Measurements from ENCODE around the gene IDH3A. TPM values are rescaled to one million over a fixed set of nuclear protein-coding genes. Genes with fewer than 3 reads are reported as not detected.

The IDH3A gene
- total and polyA plus RNA-seq, 12 donors = 110 to 509 (median 450) TPM

DNA sequence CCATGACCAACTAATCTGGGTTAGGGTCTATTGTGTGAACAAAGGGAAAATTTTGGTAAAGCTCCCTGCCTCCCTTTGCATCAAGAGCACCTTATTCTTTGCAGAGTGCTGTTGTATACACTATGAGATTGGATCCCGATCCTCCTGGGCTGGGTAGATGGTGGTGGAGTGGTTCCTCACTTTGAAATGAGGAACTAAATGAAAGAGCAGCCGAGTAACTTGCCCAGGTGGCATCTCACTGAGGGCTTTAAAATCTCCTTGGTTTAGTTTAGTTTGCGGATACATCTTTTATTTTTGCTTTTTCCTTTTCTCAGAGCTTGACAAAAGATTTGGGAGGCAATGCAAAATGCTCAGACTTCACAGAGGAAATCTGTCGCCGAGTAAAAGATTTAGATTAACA is 19.4 kb downstream of the IDH3A start:
- Histone ChIP-seq H3K9me3 (no peaks in the 10 kb centered on the region), H3K27ac (no peak overlapping the region), H3K36me3 (peaks cover 0 to 99% (median 84%) of the 10 kb centered on the region in 9 donors), H3K4me3 (no peak overlapping the region), H3K27me3 (no peaks in the 10 kb centered on the region), H3K4me1 (peaks cover 0 to 22% (median 12%) of the 10 kb centered on the region in 9 donors)
- intact Hi-C loops (cut with DNase I) = no loop called here
- no peak for DNase-seq
- no peak for ATAC-seq
- TF ChIP-seq, protein P1, sequence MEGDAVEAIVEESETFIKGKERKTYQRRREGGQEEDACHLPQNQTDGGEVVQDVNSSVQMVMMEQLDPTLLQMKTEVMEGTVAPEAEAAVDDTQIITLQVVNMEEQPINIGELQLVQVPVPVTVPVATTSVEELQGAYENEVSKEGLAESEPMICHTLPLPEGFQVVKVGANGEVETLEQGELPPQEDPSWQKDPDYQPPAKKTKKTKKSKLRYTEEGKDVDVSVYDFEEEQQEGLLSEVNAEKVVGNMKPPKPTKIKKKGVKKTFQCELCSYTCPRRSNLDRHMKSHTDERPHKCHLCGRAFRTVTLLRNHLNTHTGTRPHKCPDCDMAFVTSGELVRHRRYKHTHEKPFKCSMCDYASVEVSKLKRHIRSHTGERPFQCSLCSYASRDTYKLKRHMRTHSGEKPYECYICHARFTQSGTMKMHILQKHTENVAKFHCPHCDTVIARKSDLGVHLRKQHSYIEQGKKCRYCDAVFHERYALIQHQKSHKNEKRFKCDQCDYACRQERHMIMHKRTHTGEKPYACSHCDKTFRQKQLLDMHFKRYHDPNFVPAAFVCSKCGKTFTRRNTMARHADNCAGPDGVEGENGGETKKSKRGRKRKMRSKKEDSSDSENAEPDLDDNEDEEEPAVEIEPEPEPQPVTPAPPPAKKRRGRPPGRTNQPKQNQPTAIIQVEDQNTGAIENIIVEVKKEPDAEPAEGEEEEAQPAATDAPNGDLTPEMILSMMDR (IDR thresholded peaks at IDR 0.05) = no peak
- WGBS, 2 donors = 85 to 86% methylated on average over 5 of the region's 5 CpGs

DNA sequence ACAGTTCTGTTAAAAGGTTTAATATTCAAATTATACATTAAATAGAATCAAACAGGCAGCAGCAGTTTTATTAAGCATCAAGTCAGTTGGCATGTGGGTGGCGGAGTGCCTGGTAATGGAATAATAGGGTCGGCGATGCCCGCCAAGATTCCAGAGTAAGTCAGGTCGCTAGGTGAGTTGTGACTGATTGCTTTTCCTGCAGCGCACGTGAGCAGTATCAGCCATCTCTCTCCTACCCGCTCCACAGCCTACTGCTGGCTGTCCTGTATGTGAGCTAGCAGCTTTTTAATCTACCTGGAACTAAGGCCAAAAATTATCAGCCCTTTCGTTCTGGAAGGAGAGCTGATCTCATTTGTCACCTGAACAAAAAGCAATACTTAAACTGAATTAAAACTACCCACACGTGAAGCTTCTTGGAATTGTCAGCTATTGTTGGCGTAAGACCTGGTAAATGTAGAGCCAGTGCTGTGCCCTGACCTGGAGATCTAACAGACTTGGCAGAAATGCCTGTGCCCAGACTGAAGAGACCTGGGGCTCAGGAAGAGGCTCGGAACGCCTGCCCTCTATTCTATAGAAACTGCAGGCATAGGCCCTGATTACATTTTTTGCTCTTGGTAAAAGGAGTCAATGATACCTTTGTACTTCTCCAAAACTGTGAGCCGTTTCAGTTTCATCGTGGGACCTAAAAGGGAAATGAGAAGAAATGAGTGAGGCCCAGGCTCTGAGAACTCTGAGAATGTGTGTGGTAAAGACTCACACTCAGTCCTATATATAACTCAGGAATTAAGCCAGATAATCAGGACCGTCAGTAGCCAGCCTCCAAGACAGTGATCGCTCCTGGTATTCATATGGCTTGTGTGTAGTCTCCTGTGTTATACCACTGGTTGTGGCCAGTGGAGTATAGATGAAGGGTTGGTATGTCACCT is 21.9 kb downstream of the IDH3A start:
- WGBS, 2 donors = 60 to 70% methylated on average over 17 of the region's 17 CpGs
- intact Hi-C loops (cut with DNase I) = loop anchor here in 1 of 10 donors (5.0 kb wide), 1 partner anchor 39 kb away; the partner anchor contains the start of gene CIB2
- ATAC-seq (peak in 7 of 8 donors; percentile 18 to 68 (median 38)), DNase-seq (no peak)
- H3K36me3 ChIP-seq = peaks cover 0 to 80% (median 60%) of the 10 kb centered on the region in 9 donors
- no peaks in the 10 kb centered on the region for H3K9me3 ChIP-seq
- no peak overlapping the region for H3K4me3 ChIP-seq
- peaks cover 0 to 24% (median 12%) of the 10 kb centered on the region in 9 donors for H3K4me1 ChIP-seq
- peak overlapping the region in 7 of 10 donors; percentile 3 to 55 (median 37) for H3K27ac ChIP-seq
- no peaks in the 10 kb centered on the region for H3K27me3 ChIP-seq
- TF ChIP-seq, protein P1 (IDR thresholded peaks at IDR 0.05) = no peak

DNA sequence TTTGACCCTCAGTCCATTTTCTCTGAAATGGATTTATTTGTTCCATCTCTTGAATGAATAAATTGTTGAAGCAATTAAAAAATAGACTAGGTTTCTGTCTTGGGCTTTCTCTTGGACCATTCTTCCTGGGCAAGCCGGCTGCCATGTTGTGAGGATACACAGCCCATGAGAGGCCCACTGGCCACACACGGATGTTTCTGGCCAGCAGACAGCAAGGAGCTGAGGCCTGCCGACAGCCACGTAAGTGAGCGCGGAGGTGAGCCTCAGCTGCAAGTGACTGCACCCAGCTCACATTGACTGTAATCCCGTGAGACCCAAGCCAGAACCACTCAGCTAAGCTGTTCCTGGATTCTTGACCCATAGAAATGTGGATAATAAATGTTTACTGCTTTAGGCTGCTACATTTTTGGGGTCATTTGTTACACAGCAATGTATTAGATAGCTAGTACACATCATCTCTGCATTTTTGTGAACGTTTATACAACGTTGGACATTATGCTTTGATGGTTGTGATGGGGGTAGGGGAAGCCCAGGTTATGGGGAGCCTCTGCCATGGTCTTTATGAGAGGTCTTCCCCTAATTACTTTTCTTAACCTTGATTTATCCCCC is 22.8 kb downstream of the IDH3A start:
- intact Hi-C loops (cut with DNase I) = loop anchor here in 1 of 10 donors (5.0 kb wide), 1 partner anchor 40 kb away; the partner anchor contains the start of gene CIB2
- TF ChIP-seq, protein P1 (IDR thresholded peaks at IDR 0.05) = no peak
- DNase-seq (no peak), ATAC-seq (no peak)
- Histone ChIP-seq H3K36me3 (peaks cover 0 to 71% (median 52%) of the 10 kb centered on the region in 9 donors), H3K27ac (peak overlapping the region in 2 of 10 donors; percentile 10 to 55), H3K4me1 (peaks cover 0 to 24% (median 12%) of the 10 kb centered on the region in 9 donors), H3K9me3 (no peaks in the 10 kb centered on the region), H3K4me3 (no peak overlapping the region), H3K27me3 (no peaks in the 10 kb centered on the region)
- 97 to 98% methylated on average over 9 of the region's 9 CpGs for WGBS, 2 donors

DNA sequence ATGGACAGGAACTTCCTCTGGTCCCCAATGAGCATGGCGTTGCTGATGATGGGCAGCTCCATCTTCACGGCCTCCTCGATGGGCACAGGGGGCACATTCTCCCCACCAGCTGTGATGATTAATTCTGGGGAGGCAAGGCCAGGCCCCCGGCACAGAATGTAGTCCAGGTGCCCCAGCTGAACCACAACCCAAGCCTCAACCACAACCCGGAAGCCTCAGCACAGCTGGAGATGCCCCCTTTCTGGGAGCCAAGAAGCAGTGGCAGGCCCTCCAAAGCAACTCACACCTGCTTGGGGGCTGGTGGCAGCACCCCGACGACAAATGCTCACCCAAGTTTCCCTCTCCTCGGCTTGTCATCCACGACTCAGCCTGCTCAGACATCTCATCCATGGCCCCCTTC is 25.2 kb downstream of the IDH3A start:
- Histone ChIP-seq H3K36me3 (peaks cover 0 to 47% (median 29%) of the 10 kb centered on the region in 9 donors), H3K4me1 (peaks cover 0 to 24% (median 12%) of the 10 kb centered on the region in 9 donors), H3K27me3 (no peaks in the 10 kb centered on the region), H3K9me3 (no peaks in the 10 kb centered on the region), H3K4me3 (no peak overlapping the region), H3K27ac (no peak overlapping the region)
- DNase-seq = no peak
- TF ChIP-seq, protein P1 (IDR thresholded peaks at IDR 0.05) = no peak
- intact Hi-C loops (cut with DNase I) = loop anchor here in 1 of 10 donors (5.0 kb wide), 1 partner anchor 42 kb away; the partner anchor contains the start of gene CIB2
- ATAC-seq = peak in 1 of 8 donors; percentile 12
- WGBS, 2 donors = 79 to 89% methylated on average over 9 of the region's 9 CpGs
